Measurements from ENCODE around the gene NPS.

The NPS gene

GRCh38 chr10:127580822-127581221 is 31.7 kb downstream of the NPS start:
- Histone ChIP-seq H3K18ac (ENCODE audit: low read length) (no peak overlapping the region), H3K14ac (ENCODE audit: low read length) (no peak overlapping the region), H3K4me2 (ENCODE audit: low read length) (no peak overlapping the region), H3K9me3 (ENCODE audit: insufficient read depth, low read depth, low read length) (no peaks in the 10 kb centered on the region), H2BK5ac (ENCODE audit: low read depth, low read length, poor library complexity) (no peak overlapping the region), H3K79me1 (ENCODE audit: low read length) (no peaks in the 10 kb centered on the region), H3K79me2 (ENCODE audit: control insufficient read depth, insufficient read depth, low read length, poor library complexity) (no peaks in the 10 kb centered on the region), H4K91ac (ENCODE audit: low read depth, low read length) (no peak overlapping the region), H4K8ac (ENCODE audit: low read depth, low read length) (no peak overlapping the region), H3K36me3 (ENCODE audit: control insufficient read depth in 1 of 2, insufficient read depth in 2 of 2, low read length in 2 of 2) (no peaks in the 10 kb centered on the region), H3K27me3 (ENCODE audit: insufficient read depth, low read length) (no peaks in the 10 kb centered on the region), H3K23ac (ENCODE audit: low read length) (no peak overlapping the region), H2BK12ac (ENCODE audit: low read length) (no peak overlapping the region), H2BK120ac (ENCODE audit: insufficient read depth, low read length, poor library complexity) (no peak overlapping the region), H3K4me1 (ENCODE audit: control insufficient read depth in 1 of 2, insufficient read depth in 2 of 2, low read length in 2 of 2) (no peaks in the 10 kb centered on the region), H2AK5ac (ENCODE audit: low read length) (no peak overlapping the region), H3K9ac (ENCODE audit: low read length) (no peak overlapping the region), H3K4me3 (ENCODE audit: low read depth, low read length) (no peak overlapping the region), H3K27ac (ENCODE audit: low read depth, low read length) (no peak overlapping the region), H2AFZ (ENCODE audit: insufficient read depth, low read length, poor library complexity) (no peak overlapping the region), H4K12ac (ENCODE audit: low read depth, low read length) (no peak overlapping the region), H3K4ac (ENCODE audit: low read depth, low read length) (no peak overlapping the region)
- no peak for DNase-seq
- no CpG with 5 or more reads among the region's 17 CpGs for WGBS (ENCODE audit: extremely low coverage, insufficient coverage, insufficient read length)

DNA sequence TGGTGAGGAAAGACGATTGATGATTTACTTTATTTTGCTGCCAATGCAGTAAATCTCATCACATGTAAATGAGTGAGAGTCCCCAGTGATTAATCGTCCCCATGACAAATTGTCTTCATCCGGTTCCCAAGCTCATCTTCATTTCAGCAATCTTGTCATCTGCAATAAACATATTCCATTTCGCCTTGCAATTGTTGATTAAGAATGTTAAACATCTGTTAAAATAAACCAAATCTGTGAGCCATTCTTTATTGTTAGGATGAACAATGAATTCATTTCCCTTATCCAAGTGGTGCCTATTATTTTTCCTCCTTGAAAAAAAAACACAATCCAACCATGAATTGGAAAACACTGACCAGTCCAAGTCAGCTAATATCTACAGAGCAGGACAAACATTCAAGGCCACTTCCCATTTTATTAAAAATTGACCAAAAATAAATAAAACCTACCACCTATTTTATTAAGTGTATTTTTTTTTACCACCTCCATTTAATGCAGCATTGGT is 36.5 kb downstream of the NPS start:
- H3K9me3 ChIP-seq (ENCODE audit: insufficient read depth, low read depth, low read length) = peaks cover 5% of the 10 kb centered on the region
- no CpG with 5 or more reads among the region's 4 CpGs for WGBS (ENCODE audit: extremely low coverage, insufficient coverage, insufficient read length)

DNA sequence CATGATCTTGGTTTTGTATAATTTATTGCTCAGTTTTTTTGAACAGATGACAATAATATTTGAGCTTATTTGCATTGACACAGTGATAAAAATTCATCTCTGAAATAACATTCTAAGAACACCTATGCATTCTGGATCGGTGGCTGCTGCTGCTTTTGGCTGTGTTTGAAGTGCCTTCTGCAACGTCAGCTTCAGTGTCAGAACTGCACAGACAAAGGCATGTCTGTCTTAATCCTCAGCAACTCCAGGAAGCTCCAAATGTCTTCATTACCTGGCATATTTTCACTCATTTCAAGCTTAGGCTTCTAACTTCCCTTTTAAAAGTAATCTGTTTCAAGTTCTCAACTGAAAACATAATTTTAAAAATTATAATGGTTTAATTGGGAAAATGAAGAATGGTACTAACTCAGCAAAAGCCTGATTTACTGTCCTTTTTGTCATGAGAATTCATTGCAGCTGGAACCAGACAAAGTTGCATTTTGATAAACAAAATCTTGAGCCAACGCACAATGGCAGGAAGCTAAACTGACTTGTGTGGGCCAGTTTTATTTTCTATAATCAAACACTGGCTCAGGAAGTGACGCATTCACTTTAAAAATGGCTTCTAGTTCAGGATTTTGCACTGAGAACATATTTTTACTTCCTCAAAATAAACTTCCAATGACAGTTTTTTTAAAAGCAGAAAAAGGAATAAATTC is 38.7 kb downstream of the NPS start:
- H4K12ac ChIP-seq (ENCODE audit: low read depth, low read length) = no peak overlapping the region
- H4K8ac ChIP-seq (ENCODE audit: low read depth, low read length) = no peak overlapping the region
- H2BK12ac ChIP-seq (ENCODE audit: low read length) = no peak overlapping the region
- H2BK120ac ChIP-seq (ENCODE audit: insufficient read depth, low read length, poor library complexity) = no peak overlapping the region
- H3K4ac ChIP-seq (ENCODE audit: low read depth, low read length) = no peak overlapping the region
- DNase-seq = no peak
- H3K4me3 ChIP-seq (ENCODE audit: low read depth, low read length) = no peak overlapping the region
- no peak overlapping the region for H3K18ac ChIP-seq (ENCODE audit: low read length)
- H2AK5ac ChIP-seq (ENCODE audit: low read length) = no peak overlapping the region
- H3K36me3 ChIP-seq (ENCODE audit: control insufficient read depth in 1 of 2, insufficient read depth in 2 of 2, low read length in 2 of 2) = no peaks in the 10 kb centered on the region
- no peaks in the 10 kb centered on the region for H3K4me1 ChIP-seq (ENCODE audit: control insufficient read depth in 1 of 2, insufficient read depth in 2 of 2, low read length in 2 of 2)
- no peak overlapping the region for H3K9ac ChIP-seq (ENCODE audit: low read length)
- no peak overlapping the region for H3K4me2 ChIP-seq (ENCODE audit: low read length)
- no peak overlapping the region for H2AFZ ChIP-seq (ENCODE audit: insufficient read depth, low read length, poor library complexity)
- peaks cover 5% of the 10 kb centered on the region for H3K9me3 ChIP-seq (ENCODE audit: insufficient read depth, low read depth, low read length)
- H3K79me1 ChIP-seq (ENCODE audit: low read length) = no peaks in the 10 kb centered on the region
- no peak overlapping the region for H3K23ac ChIP-seq (ENCODE audit: low read length)
- H3K27me3 ChIP-seq (ENCODE audit: insufficient read depth, low read length) = no peaks in the 10 kb centered on the region
- no peak overlapping the region for H3K27ac ChIP-seq (ENCODE audit: low read depth, low read length)
- H3K79me2 ChIP-seq (ENCODE audit: control insufficient read depth, insufficient read depth, low read length, poor library complexity) = no peaks in the 10 kb centered on the region
- H4K91ac ChIP-seq (ENCODE audit: low read depth, low read length) = no peak overlapping the region
- H2BK5ac ChIP-seq (ENCODE audit: low read depth, low read length, poor library complexity) = no peak overlapping the region
- H3K14ac ChIP-seq (ENCODE audit: low read length) = no peak overlapping the region
- no CpG with 5 or more reads among the region's 4 CpGs for WGBS (ENCODE audit: extremely low coverage, insufficient coverage, insufficient read length)

More for the DNA sequence above, 36.5 kb downstream of the NPS start:
- H3K4me2 ChIP-seq (ENCODE audit: low read length) = no peak overlapping the region
- no peak overlapping the region for H3K18ac ChIP-seq (ENCODE audit: low read length)
- H2BK5ac ChIP-seq (ENCODE audit: low read depth, low read length, poor library complexity) = no peak overlapping the region
- H2BK12ac ChIP-seq (ENCODE audit: low read length) = no peak overlapping the region
- H4K12ac ChIP-seq (ENCODE audit: low read depth, low read length) = no peak overlapping the region
- no peak overlapping the region for H2BK120ac ChIP-seq (ENCODE audit: insufficient read depth, low read length, poor library complexity)
- H2AK5ac ChIP-seq (ENCODE audit: low read length) = no peak overlapping the region
- H4K8ac ChIP-seq (ENCODE audit: low read depth, low read length) = no peak overlapping the region
- DNase-seq = no peak
- H3K4me1 ChIP-seq (ENCODE audit: control insufficient read depth in 1 of 2, insufficient read depth in 2 of 2, low read length in 2 of 2) = no peaks in the 10 kb centered on the region
- H3K9ac ChIP-seq (ENCODE audit: low read length) = no peak overlapping the region
- H3K36me3 ChIP-seq (ENCODE audit: control insufficient read depth in 1 of 2, insufficient read depth in 2 of 2, low read length in 2 of 2) = no peaks in the 10 kb centered on the region
- no peak overlapping the region for H3K14ac ChIP-seq (ENCODE audit: low read length)
- H2AFZ ChIP-seq (ENCODE audit: insufficient read depth, low read length, poor library complexity) = no peak overlapping the region
- no peak overlapping the region for H3K23ac ChIP-seq (ENCODE audit: low read length)
- H3K79me1 ChIP-seq (ENCODE audit: low read length) = no peaks in the 10 kb centered on the region
- H4K91ac ChIP-seq (ENCODE audit: low read depth, low read length) = no peak overlapping the region
- no peaks in the 10 kb centered on the region for H3K79me2 ChIP-seq (ENCODE audit: control insufficient read depth, insufficient read depth, low read length, poor library complexity)
- H3K27ac ChIP-seq (ENCODE audit: low read depth, low read length) = no peak overlapping the region
- no peak overlapping the region for H3K4me3 ChIP-seq (ENCODE audit: low read depth, low read length)
- no peaks in the 10 kb centered on the region for H3K27me3 ChIP-seq (ENCODE audit: insufficient read depth, low read length)
- H3K4ac ChIP-seq (ENCODE audit: low read depth, low read length) = no peak overlapping the region

DNA sequence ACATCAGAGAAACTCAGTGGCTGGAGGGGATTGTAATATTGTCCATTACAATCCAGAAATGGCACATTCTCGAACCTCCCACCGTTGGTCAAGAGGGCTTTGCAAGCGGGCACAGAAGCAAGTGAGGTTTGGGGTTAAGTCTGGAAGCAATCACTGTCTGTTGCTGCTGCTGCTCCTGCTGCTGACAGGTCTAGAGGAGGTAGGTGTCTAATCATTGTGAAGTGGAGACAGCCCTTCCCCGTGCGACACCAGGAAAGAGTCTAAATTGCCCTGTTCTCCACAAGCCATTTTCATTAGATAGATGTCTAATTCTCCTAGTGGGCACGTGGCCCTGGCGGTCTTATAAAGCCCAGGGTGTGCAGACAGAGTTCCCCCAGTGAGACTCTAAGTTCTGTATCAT is 43.5 kb downstream of the NPS start:
- Histone ChIP-seq H4K12ac (ENCODE audit: low read depth, low read length) (no peak overlapping the region), H3K4ac (ENCODE audit: low read depth, low read length) (no peak overlapping the region), H3K23ac (ENCODE audit: low read length) (no peak overlapping the region), H3K36me3 (ENCODE audit: control insufficient read depth in 1 of 2, insufficient read depth in 2 of 2, low read length in 2 of 2) (no peaks in the 10 kb centered on the region), H3K27me3 (ENCODE audit: insufficient read depth, low read length) (no peaks in the 10 kb centered on the region), H3K27ac (ENCODE audit: low read depth, low read length) (no peak overlapping the region), H2BK5ac (ENCODE audit: low read depth, low read length, poor library complexity) (no peak overlapping the region), H2BK120ac (ENCODE audit: insufficient read depth, low read length, poor library complexity) (no peak overlapping the region), H3K9me3 (ENCODE audit: insufficient read depth, low read depth, low read length) (peaks cover 2% of the 10 kb centered on the region), H3K79me2 (ENCODE audit: control insufficient read depth, insufficient read depth, low read length, poor library complexity) (no peaks in the 10 kb centered on the region), H3K4me2 (ENCODE audit: low read length) (no peak overlapping the region), H4K8ac (ENCODE audit: low read depth, low read length) (no peak overlapping the region), H3K14ac (ENCODE audit: low read length) (no peak overlapping the region), H2BK12ac (ENCODE audit: low read length) (no peak overlapping the region), H4K91ac (ENCODE audit: low read depth, low read length) (no peak overlapping the region), H3K4me1 (ENCODE audit: control insufficient read depth in 1 of 2, insufficient read depth in 2 of 2, low read length in 2 of 2) (no peaks in the 10 kb centered on the region), H3K18ac (ENCODE audit: low read length) (no peak overlapping the region), H3K4me3 (ENCODE audit: low read depth, low read length) (no peak overlapping the region), H2AK5ac (ENCODE audit: low read length) (no peak overlapping the region), H3K9ac (ENCODE audit: low read length) (no peak overlapping the region), H3K79me1 (ENCODE audit: low read length) (no peaks in the 10 kb centered on the region), H2AFZ (ENCODE audit: insufficient read depth, low read length, poor library complexity) (no peak overlapping the region)
- no peak for DNase-seq
- WGBS (ENCODE audit: extremely low coverage, insufficient coverage, insufficient read length) = no CpG with 5 or more reads among the region's 7 CpGs

Data from trophoblast cell (in vitro differentiated cells and primary cell).